Measurements from ENCODE around the gene CCDC40. TPM values are rescaled to one million over a fixed set of nuclear protein-coding genes. Genes with fewer than 3 reads are reported as not detected.

Gene CCDC40
- total and polyA plus RNA-seq, 2 donors (not counting 1 experiment from before 2014, with no cell fraction given), result 0.63 to 3.2 TPM

GRCh38 chr17:80012765-80013741 lies 23.4 kb upstream of the CCDC40 start:
- Mint-ChIP-seq H3K27ac (no peak overlapping the region), H3K4me1 (peaks cover 4% of the 10 kb centered on the region), H3K4me3 (no peak overlapping the region), H3K9me3 (ENCODE audit: insufficient read depth) (no peaks in the 10 kb centered on the region), H3K27me3 (no peaks in the 10 kb centered on the region)
- DNase-seq, result no peak
- POLR2A ChIA-PET, result no interaction called here
- H3K79me2 ChIP-seq (ENCODE audit: control insufficient read depth, insufficient read depth, low read length), result peaks cover 5% of the 10 kb centered on the region
- no peak for ATAC-seq (ENCODE audit: low read depth)
- H3K27ac ChIP-seq (ENCODE audit: low read length in 2 of 2), result no peak overlapping the region
- intact Hi-C loops (cut with micrococcal nuclease), result no loop called here
- no peak overlapping the region for H3K9ac ChIP-seq (ENCODE audit: low read length)
- peaks cover 0 to 15% (median 2%) of the 10 kb centered on the region in 3 donors for H3K9me3 ChIP-seq (ENCODE audit: control extremely low read depth in 1 of 3, control insufficient read depth in 2 of 3, insufficient read depth in 1 of 3, low read length in 2 of 3)
- CTCF ChIA-PET, result no interaction called here
- no peak for TF ChIP-seq EZH2 (IDR thresholded peaks at IDR 0.05; ENCODE audit: borderline replicate concordance, insufficient read depth, low read depth, low read length, poor library complexity, severe bottlenecking)
- TF ChIP-seq, protein P1, sequence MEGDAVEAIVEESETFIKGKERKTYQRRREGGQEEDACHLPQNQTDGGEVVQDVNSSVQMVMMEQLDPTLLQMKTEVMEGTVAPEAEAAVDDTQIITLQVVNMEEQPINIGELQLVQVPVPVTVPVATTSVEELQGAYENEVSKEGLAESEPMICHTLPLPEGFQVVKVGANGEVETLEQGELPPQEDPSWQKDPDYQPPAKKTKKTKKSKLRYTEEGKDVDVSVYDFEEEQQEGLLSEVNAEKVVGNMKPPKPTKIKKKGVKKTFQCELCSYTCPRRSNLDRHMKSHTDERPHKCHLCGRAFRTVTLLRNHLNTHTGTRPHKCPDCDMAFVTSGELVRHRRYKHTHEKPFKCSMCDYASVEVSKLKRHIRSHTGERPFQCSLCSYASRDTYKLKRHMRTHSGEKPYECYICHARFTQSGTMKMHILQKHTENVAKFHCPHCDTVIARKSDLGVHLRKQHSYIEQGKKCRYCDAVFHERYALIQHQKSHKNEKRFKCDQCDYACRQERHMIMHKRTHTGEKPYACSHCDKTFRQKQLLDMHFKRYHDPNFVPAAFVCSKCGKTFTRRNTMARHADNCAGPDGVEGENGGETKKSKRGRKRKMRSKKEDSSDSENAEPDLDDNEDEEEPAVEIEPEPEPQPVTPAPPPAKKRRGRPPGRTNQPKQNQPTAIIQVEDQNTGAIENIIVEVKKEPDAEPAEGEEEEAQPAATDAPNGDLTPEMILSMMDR (IDR thresholded peaks at IDR 0.05), result no peak
- 90% methylated on average over 25 of the region's 33 CpGs for WGBS (ENCODE audit: insufficient coverage)
- no peaks in the 10 kb centered on the region for H3K36me3 ChIP-seq (replicated peaks in 1 of 2; ENCODE audit: control extremely low read depth in 1 of 2, control insufficient read depth in 1 of 2, extremely low read depth in 1 of 2, insufficient read depth in 2 of 2, low read length in 1 of 2)
- H3K4me2 ChIP-seq (replicated peaks; ENCODE audit: low read depth, low read length, poor library complexity, severe bottlenecking), result no peak overlapping the region
- H3K4me3 ChIP-seq (ENCODE audit: control extremely low read depth in 1 of 5, extremely low read depth in 1 of 5, insufficient read depth in 1 of 5, low read depth in 2 of 5, low read length in 4 of 5), result no peak overlapping the region
- no peaks in the 10 kb centered on the region for H3K27me3 ChIP-seq (replicated peaks in 1 of 4; ENCODE audit: control extremely low read depth in 1 of 4, control insufficient read depth in 3 of 4, insufficient read depth in 4 of 4, low read length in 3 of 4)
- no peak overlapping the region for H2AFZ ChIP-seq (ENCODE audit: insufficient read depth, low read depth, low read length, poor library complexity, severe bottlenecking)
- no peaks in the 10 kb centered on the region for H4K20me1 ChIP-seq (ENCODE audit: control insufficient read depth, insufficient read depth, low read length, poor library complexity, severe bottlenecking)
- H3K4me1 ChIP-seq (ENCODE audit: control insufficient read depth in 2 of 2, insufficient read depth in 2 of 2, low read length in 2 of 2), result peaks cover 0 to 4% of the 10 kb centered on the region in 2 donors

All from B cell (primary cell).